Testis (tissue), 2 donors: ENCODE measurements around the gene KLK14.

ENCODE experiments used
- POLR2A ChIP-seq: fragments of 450-650 bp; IDR thresholded peaks from one replicate; pipeline ENCODE4 v1.6.1; 2017; ENCODE audit warnings: antibody characterized with exemption, mild to moderate bottlenecking, moderate library complexity
- TF ChIP-seq, protein P1 (sequence below), 3 experiments: fragments of 450-650 bp in 2 of 3; fragments of 200-600 bp in 1 of 3; sonication (generic) in 1 of 3; IDR thresholded peaks; one replicate each; pipeline ENCODE4 v1.5.1; 2016 to 2019; ENCODE audit warnings: antibody characterized with exemption in 3 of 3, mild to moderate bottlenecking in 2 of 3, moderate library complexity in 1 of 3

GRCh38 chr19:51111606-51112005, 28.9 kb upstream of the KLK14 start:
- TF ChIP-seq POLR2A = no peak
- TF ChIP-seq, protein P1, sequence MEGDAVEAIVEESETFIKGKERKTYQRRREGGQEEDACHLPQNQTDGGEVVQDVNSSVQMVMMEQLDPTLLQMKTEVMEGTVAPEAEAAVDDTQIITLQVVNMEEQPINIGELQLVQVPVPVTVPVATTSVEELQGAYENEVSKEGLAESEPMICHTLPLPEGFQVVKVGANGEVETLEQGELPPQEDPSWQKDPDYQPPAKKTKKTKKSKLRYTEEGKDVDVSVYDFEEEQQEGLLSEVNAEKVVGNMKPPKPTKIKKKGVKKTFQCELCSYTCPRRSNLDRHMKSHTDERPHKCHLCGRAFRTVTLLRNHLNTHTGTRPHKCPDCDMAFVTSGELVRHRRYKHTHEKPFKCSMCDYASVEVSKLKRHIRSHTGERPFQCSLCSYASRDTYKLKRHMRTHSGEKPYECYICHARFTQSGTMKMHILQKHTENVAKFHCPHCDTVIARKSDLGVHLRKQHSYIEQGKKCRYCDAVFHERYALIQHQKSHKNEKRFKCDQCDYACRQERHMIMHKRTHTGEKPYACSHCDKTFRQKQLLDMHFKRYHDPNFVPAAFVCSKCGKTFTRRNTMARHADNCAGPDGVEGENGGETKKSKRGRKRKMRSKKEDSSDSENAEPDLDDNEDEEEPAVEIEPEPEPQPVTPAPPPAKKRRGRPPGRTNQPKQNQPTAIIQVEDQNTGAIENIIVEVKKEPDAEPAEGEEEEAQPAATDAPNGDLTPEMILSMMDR (IDR thresholded peaks at IDR 0.05) = peak in 2 of 3 experiments; percentile 15 to 20
